ENCODE results near the gene GABRA4.

The GABRA4 gene

GRCh38 chr4:47031751-47032404 is 38.5 kb upstream of the GABRA4 start:
- H3K79me2 ChIP-seq (ENCODE audit: insufficient read depth, low read depth) = no peaks in the 10 kb centered on the region
- H3K4me2 ChIP-seq = peak overlapping the region; percentile 17; the same call in 1 of the 2 replicates
- H2AFZ ChIP-seq (ENCODE audit: low read depth) = peak overlapping the region; percentile 71
- H3K27ac ChIP-seq = no peak overlapping the region
- no peak overlapping the region for H3K4me3 ChIP-seq (IDR thresholded peaks at IDR 0.05; ENCODE audit: insufficient read depth, low read depth, low read length)
- H3K9ac ChIP-seq = no peak overlapping the region
- H4K20me1 ChIP-seq (ENCODE audit: insufficient read depth) = no peaks in the 10 kb centered on the region
- no peaks in the 10 kb centered on the region for H3K27me3 ChIP-seq (ENCODE audit: insufficient read depth, low read depth)
- no peak for TF ChIP-seq CTCF (conservative IDR thresholded peaks at IDR 0.05; ENCODE audit: low read depth, low read length)
- H3K36me3 ChIP-seq (ENCODE audit: insufficient read depth) = no peaks in the 10 kb centered on the region
- no peaks in the 10 kb centered on the region for H3K4me1 ChIP-seq (ENCODE audit: low read depth, poor library complexity, severe bottlenecking)

- Histone ChIP-seq H3K4me3 (IDR thresholded peaks at IDR 0.05; ENCODE audit: insufficient read depth, low read depth, low read length) (no peak within 1 kb of the TSS), H3K27me3 (ENCODE audit: insufficient read depth, low read depth) (no peaks in the 10 kb centered on the region), H3K27ac (no peak within 1 kb of the TSS), H3K4me2 (peak within 1 kb of the TSS; percentile 17; the same call in 1 of the 2 replicates), H3K9ac (no peak within 1 kb of the TSS), H3K4me1 (ENCODE audit: low read depth, poor library complexity, severe bottlenecking) (no peaks in the 10 kb centered on the region), H4K20me1 (ENCODE audit: insufficient read depth) (no peaks in the 10 kb centered on the region), H3K79me2 (ENCODE audit: insufficient read depth, low read depth) (no peaks in the 10 kb centered on the region), H3K36me3 (ENCODE audit: insufficient read depth) (no peaks in the 10 kb centered on the region), H2AFZ (ENCODE audit: low read depth) (peak within 1 kb of the TSS; percentile 71)
- no peak for TF ChIP-seq CTCF (conservative IDR thresholded peaks at IDR 0.05; ENCODE audit: low read depth, low read length)
These were observed 37.8 kb upstream of the GABRA4 start, which contains the start of gene GABRB1 for GRCh38 chr4:47031011-47031678. Gene GABRB1, plus strand, starts transcription at chr4:47031567.

- no peaks in the 10 kb centered on the region for H4K20me1 ChIP-seq (ENCODE audit: insufficient read depth)
- no peaks in the 10 kb centered on the region for H3K79me2 ChIP-seq (ENCODE audit: insufficient read depth, low read depth)
- no peak overlapping the region for H3K4me2 ChIP-seq
- no peak overlapping the region for H3K9ac ChIP-seq
- no peak overlapping the region for H3K4me3 ChIP-seq (IDR thresholded peaks at IDR 0.05; ENCODE audit: insufficient read depth, low read depth, low read length)
- H3K36me3 ChIP-seq (ENCODE audit: insufficient read depth) = no peaks in the 10 kb centered on the region
- no peak overlapping the region for H3K27ac ChIP-seq
- H2AFZ ChIP-seq (ENCODE audit: low read depth) = no peak overlapping the region
- TF ChIP-seq CTCF (conservative IDR thresholded peaks at IDR 0.05; ENCODE audit: low read depth, low read length) = no peak
- H3K27me3 ChIP-seq (ENCODE audit: insufficient read depth, low read depth) = no peaks in the 10 kb centered on the region
- no peaks in the 10 kb centered on the region for H3K4me1 ChIP-seq (ENCODE audit: low read depth, poor library complexity, severe bottlenecking)
These were observed 24.1 kb upstream of the GABRA4 start for GRCh38 chr4:47017494-47017893.

GRCh38 chr4:47017081-47017480 is 23.7 kb upstream of the GABRA4 start:
- H3K4me2 ChIP-seq = no peak overlapping the region
- H3K4me3 ChIP-seq (IDR thresholded peaks at IDR 0.05; ENCODE audit: insufficient read depth, low read depth, low read length) = no peak overlapping the region
- no peaks in the 10 kb centered on the region for H3K36me3 ChIP-seq (ENCODE audit: insufficient read depth)
- peaks cover 1% of the 10 kb centered on the region for H3K4me1 ChIP-seq (ENCODE audit: low read depth, poor library complexity, severe bottlenecking)
- H3K79me2 ChIP-seq (ENCODE audit: insufficient read depth, low read depth) = no peaks in the 10 kb centered on the region
- no peak overlapping the region for H2AFZ ChIP-seq (ENCODE audit: low read depth)
- no peaks in the 10 kb centered on the region for H3K27me3 ChIP-seq (ENCODE audit: insufficient read depth, low read depth)
- H3K27ac ChIP-seq = no peak overlapping the region
- H4K20me1 ChIP-seq (ENCODE audit: insufficient read depth) = no peaks in the 10 kb centered on the region
- no peak for TF ChIP-seq CTCF (conservative IDR thresholded peaks at IDR 0.05; ENCODE audit: low read depth, low read length)
- no peak overlapping the region for H3K9ac ChIP-seq

All from KMS-11 (cell line).